C4-2B (cell line): ENCODE measurements around the gene KDSR.

ENCODE experiments used
- H3K27ac ChIP-seq: fragments of 450-650 bp; 2 replicates; pipeline ENCODE4 v1.5.1; 2017
- ZFX ChIP-seq: fragments of 450-650 bp; IDR thresholded peaks from 2 replicates; pipeline ENCODE4 v1.6.1; 2017
- TF ChIP-seq, protein P1 (sequence below): fragments of 450-650 bp; conservative IDR thresholded peaks from 2 replicates; pipeline ENCODE4 v1.5.1; 2017; ENCODE audit warnings: mild to moderate bottlenecking

KDSR gene

DNA sequence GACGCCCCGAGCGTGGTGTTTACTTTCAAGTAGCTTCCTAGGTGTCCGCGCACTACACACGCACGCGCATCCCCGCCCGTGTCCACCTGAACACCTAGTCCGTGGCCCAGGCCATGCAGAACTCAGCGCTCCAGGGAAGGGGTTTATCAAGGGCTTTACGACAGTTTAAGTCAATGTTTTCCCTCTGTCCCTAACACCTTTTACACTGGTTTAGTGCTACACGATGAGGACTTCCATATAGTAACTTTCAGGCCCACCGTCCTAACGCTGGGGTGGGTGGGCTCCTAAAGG lies 46.1 kb downstream of the KDSR start:
- peak overlapping the region; percentile 72 for H3K27ac ChIP-seq
- TF ChIP-seq, protein P1, sequence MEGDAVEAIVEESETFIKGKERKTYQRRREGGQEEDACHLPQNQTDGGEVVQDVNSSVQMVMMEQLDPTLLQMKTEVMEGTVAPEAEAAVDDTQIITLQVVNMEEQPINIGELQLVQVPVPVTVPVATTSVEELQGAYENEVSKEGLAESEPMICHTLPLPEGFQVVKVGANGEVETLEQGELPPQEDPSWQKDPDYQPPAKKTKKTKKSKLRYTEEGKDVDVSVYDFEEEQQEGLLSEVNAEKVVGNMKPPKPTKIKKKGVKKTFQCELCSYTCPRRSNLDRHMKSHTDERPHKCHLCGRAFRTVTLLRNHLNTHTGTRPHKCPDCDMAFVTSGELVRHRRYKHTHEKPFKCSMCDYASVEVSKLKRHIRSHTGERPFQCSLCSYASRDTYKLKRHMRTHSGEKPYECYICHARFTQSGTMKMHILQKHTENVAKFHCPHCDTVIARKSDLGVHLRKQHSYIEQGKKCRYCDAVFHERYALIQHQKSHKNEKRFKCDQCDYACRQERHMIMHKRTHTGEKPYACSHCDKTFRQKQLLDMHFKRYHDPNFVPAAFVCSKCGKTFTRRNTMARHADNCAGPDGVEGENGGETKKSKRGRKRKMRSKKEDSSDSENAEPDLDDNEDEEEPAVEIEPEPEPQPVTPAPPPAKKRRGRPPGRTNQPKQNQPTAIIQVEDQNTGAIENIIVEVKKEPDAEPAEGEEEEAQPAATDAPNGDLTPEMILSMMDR: no peak
- no peak for TF ChIP-seq ZFX

DNA sequence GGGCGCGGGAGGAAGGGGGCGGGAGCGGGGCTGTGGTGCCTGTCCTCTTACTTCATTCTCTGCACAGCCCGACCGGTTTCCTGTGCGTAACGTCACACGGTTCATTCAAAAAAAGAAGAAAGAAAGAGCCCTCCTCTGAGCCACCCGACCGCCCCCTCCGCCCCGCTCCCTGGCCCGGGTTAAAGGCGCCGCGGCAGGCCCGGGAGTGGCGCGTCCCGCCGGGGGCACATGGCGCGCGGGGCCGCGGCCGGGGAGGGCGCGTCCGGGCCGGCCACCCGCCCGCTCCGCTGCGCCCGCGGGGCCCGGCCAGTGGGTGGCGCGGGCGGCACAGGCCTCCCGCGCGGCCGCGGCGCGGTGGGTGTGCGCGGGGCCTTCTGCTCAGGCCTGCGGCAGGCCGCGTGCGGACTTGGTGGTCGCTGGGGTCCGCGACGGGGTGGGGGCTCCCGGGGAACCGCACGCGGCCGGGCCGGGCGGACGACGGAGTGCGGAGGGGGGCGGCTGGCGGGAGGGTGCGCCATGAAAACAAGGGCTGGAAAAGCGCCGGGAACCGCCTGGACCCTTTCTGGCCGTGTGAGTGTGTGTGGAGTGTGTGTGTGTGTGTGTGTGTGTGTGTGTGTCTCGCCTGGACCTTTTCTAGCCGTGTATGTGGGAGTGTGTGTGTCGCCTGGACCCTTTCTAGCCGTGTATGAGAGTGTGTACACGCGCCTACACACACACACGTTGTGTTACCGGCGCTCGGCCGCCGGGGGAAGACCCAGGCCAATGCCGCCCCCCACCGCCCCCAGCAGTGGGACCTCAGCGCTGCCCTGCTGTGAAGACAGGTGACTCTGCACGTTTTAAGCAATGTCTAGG lies 46.7 kb downstream of the KDSR start:
- peak overlapping the region; percentile 72 for H3K27ac ChIP-seq
- peak; percentile 71 for TF ChIP-seq ZFX
- TF ChIP-seq, protein P1: peak; percentile 72

DNA sequence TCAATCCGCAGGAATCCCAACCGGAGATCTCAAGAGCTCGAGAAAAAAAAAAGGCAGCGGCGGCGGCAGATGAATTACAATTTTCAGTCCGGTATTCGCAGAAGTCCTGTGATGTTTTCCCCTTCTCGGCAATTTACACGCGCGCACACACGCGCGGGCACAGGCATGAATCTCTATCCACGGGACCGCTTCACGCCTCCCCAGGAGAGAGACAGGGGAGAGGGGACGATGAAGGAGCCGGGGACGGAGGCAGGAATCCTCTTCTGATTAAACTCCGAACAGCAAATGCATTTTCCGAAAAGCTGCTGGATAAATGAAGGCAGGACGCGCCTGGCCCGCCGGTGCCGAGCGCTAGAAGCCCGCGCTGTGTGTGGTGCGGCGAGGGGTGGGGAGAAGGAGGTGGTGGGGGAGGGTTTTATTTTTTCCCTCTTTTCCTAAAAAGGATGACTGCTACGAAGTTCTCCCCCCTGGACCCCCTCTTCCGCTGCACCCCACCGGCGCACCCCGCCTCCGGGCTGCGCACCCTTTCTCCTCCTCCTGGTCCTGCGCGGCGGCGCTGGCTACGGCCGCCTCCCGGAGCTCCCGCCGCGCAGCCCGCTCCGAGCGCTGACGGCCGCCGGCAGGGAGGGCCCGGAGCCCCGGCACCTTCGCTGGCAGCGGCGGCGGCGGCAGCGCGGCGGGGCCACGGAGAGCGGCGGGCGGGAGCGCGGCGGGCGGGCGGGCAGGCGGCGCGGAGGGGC lies 47.5 kb downstream of the KDSR start, which contains the start of gene BCL2:
Gene BCL2 (minus strand): TSS at position 387 of the 740 bp plus-strand sequence.
- no peak for TF ChIP-seq ZFX
- TF ChIP-seq, protein P1: no peak
- peak within 1 kb of the TSS; percentile 72 for H3K27ac ChIP-seq

DNA sequence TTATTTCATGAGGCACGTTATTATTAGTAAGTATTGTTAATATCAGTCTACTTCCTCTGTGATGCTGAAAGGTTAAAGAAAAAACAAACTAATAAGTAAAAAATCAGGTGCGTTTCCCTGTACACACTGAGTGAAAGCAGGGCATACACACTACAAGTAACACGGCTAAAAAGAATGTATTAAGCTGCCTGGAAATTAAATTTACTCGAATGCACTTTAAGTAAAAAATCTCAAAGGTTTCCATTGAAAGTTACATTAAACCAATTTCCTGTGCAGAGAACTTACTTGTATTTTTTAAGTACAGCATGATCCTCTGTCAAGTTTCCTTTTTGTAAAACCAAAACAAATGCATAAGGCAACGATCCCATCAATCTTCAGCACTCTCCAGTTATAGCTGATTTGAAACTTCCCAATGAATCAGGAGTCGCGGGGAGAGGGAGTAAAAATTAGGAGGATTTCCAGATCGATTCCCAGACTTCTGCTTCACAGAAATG lies 48.1 kb downstream of the KDSR start:
- TF ChIP-seq ZFX: no peak
- TF ChIP-seq, protein P1: no peak
- no peak overlapping the region for H3K27ac ChIP-seq

DNA sequence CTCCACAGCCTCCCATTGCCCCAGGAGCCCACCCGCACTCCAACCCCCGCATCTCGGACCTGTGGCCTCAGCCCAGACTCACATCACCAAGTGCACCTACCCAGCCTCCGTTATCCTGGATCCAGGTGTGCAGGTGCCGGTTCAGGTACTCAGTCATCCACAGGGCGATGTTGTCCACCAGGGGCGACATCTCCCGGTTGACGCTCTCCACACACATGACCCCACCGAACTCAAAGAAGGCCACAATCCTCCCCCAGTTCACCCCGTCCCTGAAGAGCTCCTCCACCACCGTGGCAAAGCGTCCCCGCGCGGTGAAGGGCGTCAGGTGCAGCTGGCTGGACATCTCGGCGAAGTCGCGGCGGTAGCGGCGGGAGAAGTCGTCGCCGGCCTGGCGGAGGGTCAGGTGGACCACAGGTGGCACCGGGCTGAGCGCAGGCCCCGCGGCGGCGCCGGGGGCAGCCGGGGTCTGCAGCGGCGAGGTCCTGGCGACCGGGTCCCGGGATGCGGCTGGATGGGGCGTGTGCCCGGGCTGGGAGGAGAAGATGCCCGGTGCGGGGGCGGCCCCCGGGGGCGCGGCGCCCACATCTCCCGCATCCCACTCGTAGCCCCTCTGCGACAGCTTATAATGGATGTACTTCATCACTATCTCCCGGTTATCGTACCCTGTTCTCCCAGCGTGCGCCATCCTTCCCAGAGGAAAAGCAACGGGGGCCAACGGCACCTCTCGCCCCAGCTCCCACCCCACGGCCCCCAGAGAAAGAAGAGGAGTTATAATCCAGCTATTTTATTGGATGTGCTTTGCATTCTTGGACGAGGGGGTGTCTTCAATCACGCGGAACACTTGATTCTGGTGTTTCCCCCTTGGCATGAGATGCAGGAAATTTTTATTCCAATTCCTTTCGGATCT lies 48.8 kb downstream of the KDSR start:
- TF ChIP-seq, protein P1: no peak
- no peak for TF ChIP-seq ZFX
- H3K27ac ChIP-seq: no peak overlapping the region

DNA sequence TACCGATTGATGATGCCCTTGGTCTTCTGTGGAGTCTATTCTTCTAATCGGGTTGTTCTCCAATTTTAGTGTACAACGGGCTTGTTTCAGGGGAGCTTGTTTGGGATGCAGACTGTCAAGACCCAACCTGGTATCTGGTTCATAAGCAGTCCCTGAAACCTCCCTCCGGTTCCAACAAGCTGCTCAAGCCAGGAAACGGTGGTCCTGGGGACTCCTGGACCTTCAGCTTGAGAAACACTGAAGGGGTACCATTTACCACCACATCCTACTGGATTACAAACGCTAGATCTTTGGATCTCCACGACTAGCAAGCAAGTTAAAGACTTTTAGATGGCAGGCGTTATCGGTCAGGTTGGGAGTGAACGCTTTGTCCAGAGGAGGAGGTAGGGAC lies 49.5 kb downstream of the KDSR start:
- no peak overlapping the region for H3K27ac ChIP-seq
- TF ChIP-seq, protein P1: no peak
- no peak for TF ChIP-seq ZFX
